Stomach (tissue), 4 donors: ENCODE data around the gene MED13L.

ENCODE experiments used
- CTCF ChIP-seq, 7 experiments: fragments of 450-650 bp in 4 of 7; fragments of 200-600 bp in 3 of 7; sonication (generic) in 3 of 7; IDR thresholded peaks; one replicate each; pipeline ENCODE4 v1.5.1; 2016 to 2019; ENCODE audit warnings: antibody characterized with exemption in 7 of 7, control low read depth in 2 of 7, mild to moderate bottlenecking in 1 of 7
- EP300 ChIP-seq: sonication (generic); formaldehyde crosslinking; IDR thresholded peaks from one replicate; pipeline ENCODE4 v1.6.1; 2017; ENCODE audit warnings: antibody characterized with exemption
- POLR2A ChIP-seq, 4 donors: fragments of 450-650 bp; IDR thresholded peaks; one replicate each; pipeline ENCODE4 v1.6.1; 2016; ENCODE audit warnings: antibody characterized with exemption in 4 of 4, control low read depth in 2 of 4, mild to moderate bottlenecking in 1 of 4, moderate library complexity in 1 of 4
- POLR2AphosphoS5 ChIP-seq, 3 donors: sonication (generic); formaldehyde crosslinking; IDR thresholded peaks; one replicate each; pipeline ENCODE4 v1.6.1; 2016; ENCODE audit warnings: antibody characterized with exemption in 3 of 3

GRCh38 chr12:116217045-116217735 lies 60.3 kb downstream of the MED13L start:
- TF ChIP-seq CTCF (IDR thresholded peaks at IDR 0.05) (no peak), POLR2A (IDR thresholded peaks at IDR 0.05) (no peak), POLR2AphosphoS5 (IDR thresholded peaks at IDR 0.05) (no peak), EP300 (no peak)
